Natural killer cell treated with Interleukin-12 subunit alpha and Interleukin-12 subunit beta and Interleukin-15 and Interleukin-18, amount 100 ng/mL, for 72 hours (primary cell): ENCODE data around the gene CEMP1. TPM values are rescaled to one million over a fixed set of nuclear protein-coding genes. Genes with fewer than 3 reads are reported as not detected.

ENCODE experiments used
- ATAC-seq, 2 donors: fragments of 150-1000 bp; cut with Tn5 transposase in 1 of 2; sonication (Bioruptor Pico), chemical (Tn5 transposase) in 1 of 2; 2 replicates each; pipeline ENCODE4 v1.10.0; 2021
- DNase-seq: peaks from one replicate; pipeline ENCODE4 v3.0.0; 2022; ENCODE audit warnings: low spot score
- H3K27ac Mint-ChIP-seq, 2 donors: 1 replicate in 1 of 2; 2 replicates in 1 of 2; pipeline ENCODE4 v1.8.0; 2022; ENCODE audit warnings: mixed read lengths in 2 of 2, mild to moderate bottlenecking in 1 of 2, moderate library complexity in 1 of 2
- H3K27me3 Mint-ChIP-seq, 2 donors: 1 replicate in 1 of 2; 2 replicates in 1 of 2; pipeline ENCODE4 v1.8.0; 2022; ENCODE audit warnings: mixed read lengths in 2 of 2
- H3K36me3 Mint-ChIP-seq: one replicate; pipeline ENCODE4 v1.8.0; 2022; ENCODE audit warnings: mixed read lengths
- H3K4me1 Mint-ChIP-seq, 2 donors: 1 replicate in 1 of 2; 2 replicates in 1 of 2; pipeline ENCODE4 v1.8.0; 2022; ENCODE audit warnings: low read depth in 2 of 2, mixed read lengths in 2 of 2, mild to moderate bottlenecking in 1 of 2
- H3K4me3 Mint-ChIP-seq: one replicate; pipeline ENCODE4 v1.8.0; 2022; ENCODE audit warnings: mixed read lengths
- H3K9me3 Mint-ChIP-seq: 2 replicates; pipeline ENCODE4 v1.8.0; 2022; ENCODE audit warnings: mixed read lengths
- total RNA-seq, 2 donors: library from RNA; stranded (reverse); gene quantifications; one replicate each; pipeline ENCODE4 v1.2.3, GENCODE V29; 2022

The CEMP1 gene
- total RNA-seq, 2 donors from 2014 or later = not detected

- no peaks in the 10 kb centered on the region for H3K9me3 Mint-ChIP-seq
- H3K4me3 Mint-ChIP-seq = no peak overlapping the region
- no peak overlapping the region for H3K27ac Mint-ChIP-seq
- ATAC-seq = no peak
- no peaks in the 10 kb centered on the region for H3K27me3 Mint-ChIP-seq
- no peaks in the 10 kb centered on the region for H3K36me3 Mint-ChIP-seq
- DNase-seq = no peak
- H3K4me1 Mint-ChIP-seq = peaks cover 38 to 39% of the 10 kb centered on the region in 2 donors
Observed at GRCh38 chr16:2511128-2511800, 19.9 kb downstream of the CEMP1 start.

DNA sequence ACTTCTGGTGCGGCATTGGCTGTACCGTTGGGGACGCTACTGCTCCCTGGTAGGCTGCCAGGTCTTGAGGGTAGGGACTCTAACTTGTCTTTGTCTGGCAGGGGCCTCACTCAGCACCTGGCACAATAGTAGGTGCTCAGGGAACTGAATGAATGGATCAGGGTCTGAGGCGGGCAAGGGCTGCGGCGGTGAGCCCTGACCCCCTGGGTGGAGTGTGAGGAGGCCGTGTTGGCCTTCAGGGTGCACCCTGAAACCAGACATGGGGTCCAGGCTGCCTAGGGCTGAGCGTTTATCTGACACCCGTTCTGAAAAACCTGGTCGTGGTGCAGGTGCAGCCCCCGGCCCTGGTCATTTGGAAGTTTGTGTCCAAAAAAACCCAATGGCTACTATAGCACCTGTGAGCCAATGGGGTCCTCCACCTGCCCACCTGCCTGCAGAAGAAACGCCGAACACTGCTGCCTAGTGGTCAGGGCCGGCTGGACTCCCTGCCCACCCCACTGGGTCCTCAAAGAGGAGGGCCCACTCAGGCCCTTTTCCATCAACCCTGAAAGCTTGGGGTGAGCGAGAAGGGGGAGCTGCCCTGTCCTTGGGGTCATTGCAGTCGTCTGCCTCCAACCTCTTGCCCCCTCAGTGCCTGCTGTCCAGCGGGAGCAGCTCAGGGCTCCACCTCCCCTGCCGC lies 22.3 kb downstream of the CEMP1 start:
- no peaks in the 10 kb centered on the region for H3K27me3 Mint-ChIP-seq
- no peaks in the 10 kb centered on the region for H3K9me3 Mint-ChIP-seq
- no peak for DNase-seq
- H3K36me3 Mint-ChIP-seq = no peaks in the 10 kb centered on the region
- peaks cover 24 to 26% of the 10 kb centered on the region in 2 donors for H3K4me1 Mint-ChIP-seq
- no peak overlapping the region for H3K27ac Mint-ChIP-seq
- no peak overlapping the region for H3K4me3 Mint-ChIP-seq
- ATAC-seq = no peak

- no peak overlapping the region for H3K4me3 Mint-ChIP-seq
- H3K27ac Mint-ChIP-seq = no peak overlapping the region
- H3K4me1 Mint-ChIP-seq = peaks cover 18 to 20% of the 10 kb centered on the region in 2 donors
- ATAC-seq (no peak), DNase-seq (no peak)
- H3K27me3 Mint-ChIP-seq = no peaks in the 10 kb centered on the region
- H3K9me3 Mint-ChIP-seq = no peaks in the 10 kb centered on the region
- H3K36me3 Mint-ChIP-seq = no peaks in the 10 kb centered on the region
Observed at GRCh38 chr16:2507665-2508064, 23.5 kb downstream of the CEMP1 start.

GRCh38 chr16:2507052-2507659 lies 24.1 kb downstream of the CEMP1 start:
- Mint-ChIP-seq H3K27me3 (no peaks in the 10 kb centered on the region), H3K27ac (no peak overlapping the region), H3K4me1 (peaks cover 13 to 15% of the 10 kb centered on the region in 2 donors), H3K36me3 (no peaks in the 10 kb centered on the region), H3K4me3 (no peak overlapping the region), H3K9me3 (no peaks in the 10 kb centered on the region)
- DNase-seq = no peak
- ATAC-seq = peak in 1 of 2 donors; percentile 11

GRCh38 chr16:2505695-2506094 lies 25.5 kb downstream of the CEMP1 start:
- ATAC-seq (no peak), DNase-seq (no peak)
- H3K9me3 Mint-ChIP-seq = no peaks in the 10 kb centered on the region
- H3K27me3 Mint-ChIP-seq = no peaks in the 10 kb centered on the region
- H3K4me1 Mint-ChIP-seq = peaks cover 11 to 12% of the 10 kb centered on the region in 2 donors
- no peak overlapping the region for H3K27ac Mint-ChIP-seq
- no peak overlapping the region for H3K4me3 Mint-ChIP-seq
- H3K36me3 Mint-ChIP-seq = no peaks in the 10 kb centered on the region

DNA sequence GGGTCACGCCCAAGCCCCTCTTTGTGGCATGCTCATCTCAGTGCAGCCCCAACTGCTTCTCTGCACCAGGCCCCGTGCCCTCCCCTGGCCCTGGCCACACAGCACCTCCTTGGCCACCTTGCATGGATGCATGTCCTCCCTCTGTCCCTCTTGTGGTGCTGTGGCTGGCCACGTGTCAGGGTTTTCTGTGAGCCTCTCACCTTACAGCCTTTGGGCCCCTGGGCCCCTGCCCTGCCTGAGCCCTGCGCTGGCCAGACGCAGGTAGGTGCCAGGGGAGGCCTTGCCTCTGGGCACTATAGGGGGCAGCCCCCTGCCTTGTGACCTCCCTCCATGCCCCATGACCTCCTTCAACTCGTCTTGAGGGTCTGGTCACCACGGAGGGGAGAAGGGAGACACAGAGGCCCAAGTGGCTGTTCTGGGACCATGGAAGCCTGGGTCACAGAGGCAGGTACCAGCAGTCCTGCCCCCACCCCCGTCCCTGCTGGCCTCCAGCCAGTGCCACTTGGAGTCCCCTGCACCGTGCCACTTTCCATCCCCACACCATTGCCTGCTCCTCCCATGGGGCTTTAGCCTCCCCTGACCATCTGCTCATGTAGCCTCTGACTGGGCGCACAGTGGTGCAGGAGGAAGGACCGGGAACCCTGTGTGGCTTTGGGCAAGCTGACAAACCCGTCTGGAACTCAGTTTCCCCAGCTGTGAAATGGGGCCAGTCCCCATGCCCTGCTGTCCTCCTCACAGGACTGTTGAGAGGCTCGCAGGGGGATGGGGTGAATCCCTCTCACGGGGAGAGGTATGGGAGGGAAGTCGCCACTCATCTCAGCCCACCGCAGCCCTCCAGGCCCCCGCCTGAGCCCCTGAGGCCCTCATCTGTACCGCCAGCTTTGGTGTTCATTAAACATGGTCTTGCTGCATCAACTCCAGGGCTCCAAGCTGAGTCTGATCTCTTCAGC lies 29.0 kb downstream of the CEMP1 start:
- ATAC-seq = no peak

GRCh38 chr16:2500918-2501750 lies 30.1 kb downstream of the CEMP1 start:
- H3K4me3 Mint-ChIP-seq = no peak overlapping the region
- no peaks in the 10 kb centered on the region for H3K4me1 Mint-ChIP-seq
- no peaks in the 10 kb centered on the region for H3K9me3 Mint-ChIP-seq
- DNase-seq = peak; percentile 81
- H3K27ac Mint-ChIP-seq = no peak overlapping the region
- peak; percentile 85 to 90 for ATAC-seq
- no peaks in the 10 kb centered on the region for H3K36me3 Mint-ChIP-seq
- H3K27me3 Mint-ChIP-seq = no peaks in the 10 kb centered on the region

More for the DNA sequence above, 29.0 kb downstream of the CEMP1 start:
- H3K9me3 Mint-ChIP-seq = no peaks in the 10 kb centered on the region
- H3K27me3 Mint-ChIP-seq = no peaks in the 10 kb centered on the region
- H3K4me3 Mint-ChIP-seq = no peak overlapping the region
- H3K36me3 Mint-ChIP-seq = no peaks in the 10 kb centered on the region
- no peaks in the 10 kb centered on the region for H3K4me1 Mint-ChIP-seq
- no peak overlapping the region for H3K27ac Mint-ChIP-seq
- no peak for DNase-seq

- ATAC-seq = no peak
- H3K4me1 Mint-ChIP-seq = no peaks in the 10 kb centered on the region
- H3K36me3 Mint-ChIP-seq = no peaks in the 10 kb centered on the region
Observed at GRCh38 chr16:2500430-2500917, 30.7 kb downstream of the CEMP1 start.

DNA sequence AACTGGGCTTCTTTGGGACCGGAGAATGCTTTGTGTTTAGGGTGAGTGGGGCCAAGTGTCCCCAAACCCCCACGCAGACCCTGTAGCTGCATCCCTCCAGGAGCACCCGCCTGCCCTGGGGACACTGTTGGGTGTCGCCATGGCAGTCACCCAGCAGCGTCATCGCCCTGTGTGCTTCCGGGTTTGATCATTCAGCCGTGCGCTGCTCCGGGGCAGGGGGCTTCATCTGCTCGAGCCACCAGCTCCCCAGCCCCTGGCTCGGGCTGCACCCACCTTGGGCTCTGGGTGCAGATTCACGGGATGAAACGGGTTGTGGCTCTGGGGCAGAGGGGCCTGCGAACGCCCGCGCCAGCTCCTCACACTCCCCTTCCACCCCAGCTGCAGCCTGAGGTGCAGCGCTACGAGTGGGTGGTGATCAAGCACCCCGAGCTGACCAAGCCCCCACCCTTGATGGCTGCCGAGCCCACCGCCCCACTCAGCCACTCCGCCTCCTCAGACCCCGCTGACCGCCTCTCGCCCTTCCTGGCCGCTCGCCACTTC lies 31.2 kb downstream of the CEMP1 start:
- Mint-ChIP-seq H3K27ac (no peak overlapping the region), H3K9me3 (no peaks in the 10 kb centered on the region), H3K27me3 (no peaks in the 10 kb centered on the region), H3K4me1 (no peaks in the 10 kb centered on the region), H3K4me3 (no peak overlapping the region), H3K36me3 (no peaks in the 10 kb centered on the region)
- DNase-seq = no peak
- ATAC-seq = no peak

More at GRCh38 chr16:2500430-2500917, 30.7 kb downstream of the CEMP1 start:
- H3K27ac Mint-ChIP-seq = no peak overlapping the region
- no peaks in the 10 kb centered on the region for H3K27me3 Mint-ChIP-seq
- no peak for DNase-seq
- no peaks in the 10 kb centered on the region for H3K9me3 Mint-ChIP-seq
- no peak overlapping the region for H3K4me3 Mint-ChIP-seq

- ATAC-seq (no peak), DNase-seq (no peak)
- no peaks in the 10 kb centered on the region for H3K36me3 Mint-ChIP-seq
- H3K27ac Mint-ChIP-seq = no peak overlapping the region
- H3K27me3 Mint-ChIP-seq = no peaks in the 10 kb centered on the region
- H3K9me3 Mint-ChIP-seq = no peaks in the 10 kb centered on the region
- H3K4me3 Mint-ChIP-seq = no peak overlapping the region
- no peaks in the 10 kb centered on the region for H3K4me1 Mint-ChIP-seq
Observed at GRCh38 chr16:2499454-2499853, 31.8 kb downstream of the CEMP1 start.

DNA sequence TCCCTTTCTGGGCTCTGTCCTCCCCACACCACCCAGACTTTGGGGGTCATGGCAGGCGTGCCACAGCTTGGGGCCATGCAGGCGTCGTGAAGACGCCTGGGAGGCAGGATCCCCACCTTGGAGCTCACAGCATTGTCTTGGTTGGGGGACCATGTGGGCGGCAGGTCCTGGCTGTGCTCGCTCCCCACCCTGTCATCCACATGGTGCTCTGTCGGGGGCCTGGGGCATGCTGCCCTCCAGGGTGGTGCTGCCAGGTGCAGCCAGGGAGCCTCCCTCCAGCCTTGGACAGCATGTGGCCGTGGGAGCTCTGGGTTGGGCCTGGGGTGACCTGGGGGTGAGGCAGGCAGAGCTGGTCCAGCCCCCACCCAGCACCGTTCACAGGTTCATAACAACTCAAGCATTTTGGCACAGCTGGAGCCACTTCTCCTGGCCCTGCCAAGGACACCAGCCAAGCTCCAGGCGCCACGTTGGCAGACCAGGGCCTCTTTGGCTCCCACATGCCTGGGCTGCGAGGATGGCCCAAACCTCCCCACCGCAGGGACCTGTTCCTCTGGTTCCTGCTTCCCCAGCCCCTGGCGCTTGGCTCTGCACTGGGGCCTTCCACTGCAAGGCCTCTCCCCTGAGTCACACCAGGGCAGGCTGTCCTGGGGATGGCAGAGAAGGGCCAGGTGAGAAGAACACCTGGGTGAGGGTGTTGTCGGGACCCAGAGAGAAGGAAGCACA lies 32.5 kb downstream of the CEMP1 start:
- Mint-ChIP-seq H3K27me3 (no peaks in the 10 kb centered on the region), H3K9me3 (no peaks in the 10 kb centered on the region), H3K4me1 (no peaks in the 10 kb centered on the region), H3K36me3 (no peaks in the 10 kb centered on the region), H3K4me3 (no peak overlapping the region), H3K27ac (no peak overlapping the region)
- DNase-seq = no peak
- peak in 1 of 2 donors; percentile 20 for ATAC-seq
